ENCODE results near the gene TRIO.
"Not testable (repeated sequence)": the region's sequence is repeated elsewhere in the genome, so short reads cannot be mapped to it uniquely, and the experiment has no call there.

TRIO gene

DNA sequence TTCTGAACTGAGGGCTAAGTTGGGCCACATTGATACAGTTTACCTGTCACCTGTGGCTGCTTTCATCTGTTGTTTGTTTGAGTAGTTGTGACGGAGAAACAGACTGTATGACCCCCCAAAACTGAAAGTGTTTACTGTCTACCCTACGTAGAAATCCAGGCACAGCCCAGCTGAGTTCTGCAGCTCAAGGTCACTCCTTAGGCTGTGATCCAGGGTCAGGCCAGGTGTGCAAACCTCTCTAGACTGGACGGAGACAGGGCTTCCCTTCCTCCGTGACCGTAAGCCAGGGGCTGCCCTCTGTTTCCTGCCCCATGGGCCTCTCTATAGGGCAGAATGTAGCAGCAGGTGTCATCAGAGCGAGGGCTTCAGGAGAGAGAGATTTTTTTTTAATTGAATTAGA lies 230.5 kb downstream of the TRIO start:
- Histone ChIP-seq H3K9me3 (ENCODE audit: control insufficient read depth, insufficient read depth, low read length) (no peaks in the 10 kb centered on the region), H3K4me1 (ENCODE audit: insufficient read depth, low read length) (no peaks in the 10 kb centered on the region), H3K36me3 (ENCODE audit: insufficient read depth, low read length) (peaks cover 22% of the 10 kb centered on the region), H3K9ac (ENCODE audit: low read depth, low read length) (no peak overlapping the region)

DNA sequence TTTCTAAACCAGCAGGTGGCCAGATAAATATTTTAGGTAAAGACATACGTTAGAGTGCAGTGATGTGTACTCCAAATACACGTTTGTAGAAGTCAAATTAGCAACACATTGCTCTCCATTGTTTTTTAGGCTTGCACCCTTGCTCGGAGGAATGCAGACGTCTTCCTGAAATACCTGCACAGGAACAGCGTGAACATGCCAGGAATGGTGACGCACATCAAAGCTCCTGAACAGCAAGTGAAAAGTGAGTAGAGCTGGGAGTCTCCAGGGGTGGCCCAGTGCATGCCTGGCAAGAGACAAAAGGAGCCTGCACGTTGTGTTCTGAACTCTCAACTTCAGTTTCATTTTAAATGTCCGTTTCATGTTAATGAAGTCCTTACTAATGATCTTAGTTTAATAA lies 231.0 kb downstream of the TRIO start:
- Histone ChIP-seq H3K4me1 (ENCODE audit: insufficient read depth, low read length) (no peaks in the 10 kb centered on the region), H3K36me3 (ENCODE audit: insufficient read depth, low read length) (peaks cover 18% of the 10 kb centered on the region), H3K9ac (ENCODE audit: low read depth, low read length) (no peak overlapping the region), H3K9me3 (ENCODE audit: control insufficient read depth, insufficient read depth, low read length) (no peaks in the 10 kb centered on the region)

DNA sequence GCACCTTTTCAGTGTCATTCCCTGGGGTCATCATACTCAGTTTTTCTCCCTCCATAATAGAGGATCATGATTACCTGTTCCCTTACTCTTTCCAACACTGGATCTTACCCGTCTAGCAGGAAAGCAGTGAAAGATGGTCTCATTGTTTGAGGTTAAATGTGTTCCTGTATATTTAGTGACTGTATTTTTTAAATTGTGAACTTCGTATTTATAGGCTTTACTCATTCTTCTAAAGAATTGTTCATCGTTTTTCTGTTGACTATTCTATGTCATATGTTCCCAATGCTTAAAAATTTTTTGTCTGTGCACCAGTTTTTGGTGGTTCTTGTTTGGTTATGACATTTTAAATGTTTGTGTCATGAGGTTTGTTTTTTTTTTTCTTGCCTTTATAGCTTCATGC lies 233.6 kb downstream of the TRIO start:
- Histone ChIP-seq H3K9me3 (ENCODE audit: control insufficient read depth, insufficient read depth, low read length) (no peaks in the 10 kb centered on the region), H3K9ac (ENCODE audit: low read depth, low read length) (no peak overlapping the region), H3K36me3 (ENCODE audit: insufficient read depth, low read length) (peaks cover 27% of the 10 kb centered on the region), H3K4me1 (ENCODE audit: insufficient read depth, low read length) (0 out of 2 replicates have a peak, but pooled peaks cover 6% of the 10 kb centered on the region)

DNA sequence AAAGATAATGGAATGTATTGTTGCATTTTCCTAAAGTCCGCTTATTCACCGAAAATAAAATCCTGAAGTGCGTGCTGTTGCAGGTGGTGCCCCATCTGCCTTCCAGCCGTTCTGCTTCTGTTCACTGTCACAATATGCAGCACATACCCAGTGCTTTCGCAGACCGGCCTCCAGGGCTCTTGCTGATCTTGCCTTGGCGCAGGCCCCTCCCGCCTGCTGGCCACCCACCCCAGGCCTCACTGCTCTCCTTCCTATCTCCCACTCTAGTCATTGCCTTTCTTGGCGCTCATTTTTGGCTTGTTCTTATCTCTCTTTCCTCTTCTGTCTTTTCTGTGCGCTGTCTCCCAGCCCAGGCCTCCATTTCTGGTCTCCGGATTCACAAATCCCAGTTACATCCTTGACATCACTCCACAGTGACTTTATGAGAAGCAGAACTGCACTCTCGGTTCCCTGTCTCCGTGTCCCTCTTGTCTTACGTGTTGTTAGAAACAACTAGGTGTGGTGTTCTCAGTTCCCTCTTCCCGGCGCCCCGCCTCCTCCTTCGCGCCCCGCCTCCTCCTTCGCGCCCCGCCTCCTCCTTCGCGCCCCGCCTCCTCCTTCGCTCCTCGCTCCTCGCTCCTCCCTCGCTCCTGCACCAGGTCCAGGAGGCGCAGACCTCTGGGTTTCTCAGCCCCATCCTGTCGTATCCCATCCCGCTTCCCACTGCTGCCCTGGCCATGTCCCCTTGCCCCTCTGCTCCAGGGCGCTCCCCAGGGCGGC lies 236.8 kb downstream of the TRIO start:
- 0 out of 2 replicates have a peak, but pooled peaks cover 6% of the 10 kb centered on the region for H3K4me1 ChIP-seq (ENCODE audit: insufficient read depth, low read length)
- H3K9ac ChIP-seq (ENCODE audit: low read depth, low read length), result no peak overlapping the region
- H3K36me3 ChIP-seq (ENCODE audit: insufficient read depth, low read length), result peaks cover 33% of the 10 kb centered on the region
- H3K9me3 ChIP-seq (ENCODE audit: control insufficient read depth, insufficient read depth, low read length), result no peaks in the 10 kb centered on the region

DNA sequence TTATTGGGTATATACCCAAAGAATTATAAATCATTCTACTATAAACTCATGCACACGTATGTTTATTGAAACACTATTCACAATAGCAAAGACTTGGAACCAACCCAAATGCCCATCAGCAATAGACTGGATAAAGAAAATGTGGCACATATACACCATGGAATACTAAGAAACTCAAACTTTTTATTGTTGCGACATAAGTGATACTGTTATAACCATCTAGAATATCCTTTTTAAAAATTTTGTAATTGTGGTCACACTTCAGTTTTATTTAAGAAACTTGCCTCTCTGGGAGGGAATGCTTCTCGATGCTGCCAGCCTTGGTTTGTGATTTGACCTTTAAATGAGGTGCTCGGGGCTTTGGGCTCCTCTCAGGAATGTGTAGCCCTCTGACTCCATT lies 237.6 kb downstream of the TRIO start:
- H3K36me3 ChIP-seq (ENCODE audit: insufficient read depth, low read length), result peaks cover 28% of the 10 kb centered on the region
- 0 out of 2 replicates have a peak, but pooled peaks cover 6% of the 10 kb centered on the region for H3K4me1 ChIP-seq (ENCODE audit: insufficient read depth, low read length)
- H3K9ac ChIP-seq (ENCODE audit: low read depth, low read length), result no peak overlapping the region
- H3K9me3 ChIP-seq (ENCODE audit: control insufficient read depth, insufficient read depth, low read length), result no peaks in the 10 kb centered on the region

DNA sequence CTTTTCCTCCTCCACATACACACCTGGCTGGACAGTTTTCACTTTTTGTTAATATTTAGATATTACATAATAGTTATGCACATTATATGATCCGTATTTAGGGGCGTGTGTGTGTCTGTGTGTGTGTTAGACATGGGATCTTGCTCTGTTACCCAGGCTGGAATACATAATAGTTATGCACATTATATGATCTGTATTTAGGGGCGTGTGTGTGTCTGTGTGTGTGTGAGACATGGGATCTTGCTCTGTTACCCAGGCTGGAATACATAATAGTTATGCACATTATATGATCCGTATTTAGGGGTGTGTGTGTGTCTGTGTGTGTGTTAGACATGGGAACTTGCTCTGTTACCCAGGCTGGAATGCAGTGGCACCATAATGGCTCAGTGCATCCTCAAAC lies 239.5 kb downstream of the TRIO start:
- Histone ChIP-seq H3K9ac (ENCODE audit: low read depth, low read length) (no peak overlapping the region), H3K36me3 (ENCODE audit: insufficient read depth, low read length) (peaks cover 26% of the 10 kb centered on the region), H3K4me1 (ENCODE audit: insufficient read depth, low read length) (peaks cover 10% of the 10 kb centered on the region; the same call in 1 of the 2 replicates), H3K9me3 (ENCODE audit: control insufficient read depth, insufficient read depth, low read length) (no peaks in the 10 kb centered on the region)

DNA sequence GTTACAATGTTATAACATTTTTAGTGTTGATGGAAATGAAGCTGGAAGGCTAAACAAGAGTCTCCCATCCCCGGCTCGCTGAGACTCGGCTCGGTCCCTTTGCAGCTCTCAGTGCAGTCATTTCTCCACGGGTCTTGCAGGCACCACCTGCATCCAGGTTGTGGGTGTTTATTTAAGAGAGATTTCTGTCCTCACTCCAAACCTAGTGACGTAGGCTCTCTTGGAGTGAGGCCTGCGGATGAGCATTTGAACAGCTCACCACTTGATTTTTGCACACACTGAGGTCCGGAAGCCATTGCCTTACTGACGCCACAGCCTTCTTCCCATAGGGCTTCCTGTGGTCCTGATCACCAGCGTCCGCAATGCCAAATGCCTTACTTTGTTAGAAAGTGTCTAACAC lies 240.8 kb downstream of the TRIO start:
- peaks cover 10% of the 10 kb centered on the region; the same call in 1 of the 2 replicates for H3K4me1 ChIP-seq (ENCODE audit: insufficient read depth, low read length)
- no peak overlapping the region for H3K9ac ChIP-seq (ENCODE audit: low read depth, low read length)
- H3K9me3 ChIP-seq (ENCODE audit: control insufficient read depth, insufficient read depth, low read length), result no peaks in the 10 kb centered on the region
- H3K36me3 ChIP-seq (ENCODE audit: insufficient read depth, low read length), result peaks cover 28% of the 10 kb centered on the region

DNA sequence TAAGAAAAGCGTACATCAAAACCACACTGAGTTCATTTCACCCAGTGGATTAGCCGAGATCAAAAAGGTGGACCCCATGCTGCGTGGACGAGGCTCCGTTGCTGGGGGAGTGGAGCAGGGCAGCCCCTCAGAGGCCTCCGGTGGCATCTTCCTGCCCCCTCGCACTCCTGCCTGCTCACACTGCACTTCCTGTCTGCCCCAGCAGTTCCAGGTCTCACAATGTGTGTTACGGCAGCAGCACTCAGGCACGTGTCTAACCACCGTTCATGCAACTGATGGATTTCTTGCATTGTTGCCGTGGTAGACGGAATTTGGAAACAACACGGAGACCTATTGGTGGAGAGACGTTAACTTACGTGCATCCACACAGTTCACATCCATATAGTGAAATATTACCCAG lies 241.9 kb downstream of the TRIO start:
- no peak overlapping the region for H3K9ac ChIP-seq (ENCODE audit: low read depth, low read length)
- peaks cover 36% of the 10 kb centered on the region for H3K36me3 ChIP-seq (ENCODE audit: insufficient read depth, low read length)
- no peaks in the 10 kb centered on the region for H3K9me3 ChIP-seq (ENCODE audit: control insufficient read depth, insufficient read depth, low read length)
- peaks cover 5% of the 10 kb centered on the region; the same call in 1 of the 2 replicates for H3K4me1 ChIP-seq (ENCODE audit: insufficient read depth, low read length)

DNA sequence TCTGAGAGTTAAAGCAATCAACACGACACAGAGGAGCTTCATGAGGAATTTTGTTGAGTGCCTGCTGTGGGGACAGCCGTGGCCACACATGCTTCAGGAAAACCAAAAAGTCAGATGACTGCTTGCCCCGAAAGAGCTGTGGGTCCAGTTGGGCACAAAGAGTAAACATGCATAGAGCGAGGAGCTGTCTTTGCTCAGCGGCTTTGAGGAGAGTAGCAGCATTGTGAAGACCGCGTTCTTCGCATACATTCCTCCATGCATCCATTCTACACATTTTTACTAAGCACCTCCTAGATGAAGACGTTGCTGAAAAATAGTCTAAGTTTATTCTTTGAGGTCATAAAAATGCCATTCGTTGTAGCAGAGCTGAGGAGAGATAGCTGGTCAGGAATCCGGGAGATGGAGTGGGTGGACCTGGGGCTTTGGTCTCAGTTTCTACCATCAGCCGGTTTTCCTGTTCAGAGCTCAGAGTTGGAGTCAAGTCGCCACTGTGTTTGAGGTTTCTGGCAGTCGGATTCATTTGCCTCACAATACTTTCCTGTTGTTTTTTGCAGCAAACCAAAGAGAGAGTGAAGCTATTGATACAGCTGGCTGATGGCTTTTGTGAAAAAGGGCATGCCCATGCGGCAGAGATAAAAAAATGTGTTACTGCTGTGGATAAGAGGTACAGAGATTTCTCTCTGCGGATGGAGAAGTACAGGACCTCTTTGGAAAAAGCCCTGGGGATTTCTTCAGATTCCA lies 243.9 kb downstream of the TRIO start:
- Histone ChIP-seq H3K9ac (ENCODE audit: low read depth, low read length) (no peak overlapping the region), H3K36me3 (ENCODE audit: insufficient read depth, low read length) (peaks cover 34% of the 10 kb centered on the region), H3K4me1 (ENCODE audit: insufficient read depth, low read length) (peaks cover 5% of the 10 kb centered on the region; the same call in 1 of the 2 replicates), H3K9me3 (ENCODE audit: control insufficient read depth, insufficient read depth, low read length) (no peaks in the 10 kb centered on the region)

DNA sequence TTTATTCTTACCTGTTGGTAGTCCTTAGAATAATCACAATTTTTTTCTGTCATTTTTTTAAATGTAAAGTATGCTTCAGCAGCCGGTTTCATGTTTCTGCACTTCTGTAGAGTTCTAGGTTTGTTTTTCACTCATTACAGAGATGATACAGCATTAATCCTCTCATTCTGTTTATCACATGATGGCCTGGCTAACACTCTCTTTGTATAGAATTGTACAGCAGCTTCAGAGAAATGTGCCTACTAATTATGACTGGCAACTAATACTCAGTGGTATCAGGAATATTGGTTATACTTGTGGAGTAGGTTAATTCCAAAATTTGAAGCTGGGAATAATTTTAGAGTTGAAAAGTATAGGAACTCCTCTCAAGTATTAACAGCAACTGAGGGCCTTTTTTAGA lies 245.6 kb downstream of the TRIO start:
- H3K36me3 ChIP-seq (ENCODE audit: insufficient read depth, low read length), result peaks cover 33% of the 10 kb centered on the region
- H3K9ac ChIP-seq (ENCODE audit: low read depth, low read length), result no peak overlapping the region
- no peaks in the 10 kb centered on the region for H3K9me3 ChIP-seq (ENCODE audit: control insufficient read depth, insufficient read depth, low read length)
- H3K4me1 ChIP-seq (ENCODE audit: insufficient read depth, low read length), result peaks cover 5% of the 10 kb centered on the region; the same call in 1 of the 2 replicates

DNA sequence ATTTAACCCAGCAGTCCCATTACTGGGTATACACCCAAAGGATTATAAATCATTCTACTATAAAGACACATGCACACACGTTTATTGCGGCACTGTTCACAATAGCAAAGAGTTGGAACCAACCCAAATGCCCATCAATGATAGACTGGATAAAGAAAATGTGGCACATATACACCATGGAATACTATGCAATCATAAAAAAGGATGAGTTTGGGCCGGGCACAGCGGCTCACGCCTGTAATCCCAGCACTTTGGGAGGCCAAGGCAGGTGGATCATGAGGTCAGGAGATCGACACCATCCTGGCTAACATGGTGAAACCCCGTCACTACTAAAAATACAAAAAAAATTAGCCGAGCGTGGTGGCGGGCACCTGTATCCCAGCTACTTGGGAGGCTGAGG lies 249.4 kb downstream of the TRIO start:
- H3K9me3 ChIP-seq (ENCODE audit: control insufficient read depth, insufficient read depth, low read length); H3K9ac ChIP-seq (ENCODE audit: low read depth, low read length); H3K4me1 ChIP-seq (ENCODE audit: insufficient read depth, low read length): not testable (repeated sequence)
- peaks cover 32% of the 10 kb centered on the region for H3K36me3 ChIP-seq (ENCODE audit: insufficient read depth, low read length)

DNA sequence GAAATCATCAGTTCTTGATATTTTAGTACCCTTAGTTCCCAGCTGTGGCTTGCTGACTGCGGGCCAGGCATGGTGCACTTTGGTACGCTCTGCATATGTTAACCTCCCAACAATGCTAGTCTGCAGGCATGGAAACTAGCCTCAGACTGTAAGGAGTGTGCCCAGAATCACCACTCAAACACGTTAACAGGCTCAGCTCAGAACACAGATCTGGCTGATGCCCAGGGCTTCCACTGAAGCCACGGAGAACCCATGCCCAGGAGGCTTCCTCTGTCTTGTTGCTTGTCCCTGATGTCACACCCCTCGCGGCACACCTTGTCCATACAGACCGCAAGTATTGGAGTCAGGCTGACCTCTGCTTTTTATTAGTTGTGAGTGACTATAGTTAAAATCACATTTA lies 251.2 kb downstream of the TRIO start:
- Histone ChIP-seq H3K4me1 (ENCODE audit: insufficient read depth, low read length) (peaks cover 1% of the 10 kb centered on the region), H3K36me3 (ENCODE audit: insufficient read depth, low read length) (peaks cover 21% of the 10 kb centered on the region), H3K9ac (ENCODE audit: low read depth, low read length) (no peak overlapping the region), H3K9me3 (ENCODE audit: control insufficient read depth, insufficient read depth, low read length) (no peaks in the 10 kb centered on the region)

DNA sequence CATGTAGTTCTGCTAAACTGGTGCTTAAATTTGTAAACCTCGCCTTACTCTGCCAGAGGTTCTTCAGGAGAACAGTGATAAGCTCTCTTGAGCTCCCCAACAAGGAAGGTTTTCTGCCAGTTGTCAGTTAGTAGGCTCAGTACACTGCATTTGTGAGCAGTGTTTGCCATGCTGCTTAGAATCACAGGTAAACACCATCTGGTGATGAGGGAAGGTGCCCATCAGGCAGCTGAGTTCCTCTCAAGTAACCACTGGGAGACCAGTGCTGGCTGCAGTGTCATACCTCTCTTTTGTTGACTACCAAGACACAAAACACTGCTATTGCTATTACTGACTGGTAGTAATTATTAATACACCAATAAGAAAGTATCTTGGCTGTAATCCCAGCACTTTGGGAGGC lies 252.3 kb downstream of the TRIO start:
- Histone ChIP-seq H3K9me3 (ENCODE audit: control insufficient read depth, insufficient read depth, low read length) (no peaks in the 10 kb centered on the region), H3K4me1 (ENCODE audit: insufficient read depth, low read length) (peaks cover 12% of the 10 kb centered on the region), H3K9ac (ENCODE audit: low read depth, low read length) (no peak overlapping the region), H3K36me3 (ENCODE audit: insufficient read depth, low read length) (peaks cover 22% of the 10 kb centered on the region)

DNA sequence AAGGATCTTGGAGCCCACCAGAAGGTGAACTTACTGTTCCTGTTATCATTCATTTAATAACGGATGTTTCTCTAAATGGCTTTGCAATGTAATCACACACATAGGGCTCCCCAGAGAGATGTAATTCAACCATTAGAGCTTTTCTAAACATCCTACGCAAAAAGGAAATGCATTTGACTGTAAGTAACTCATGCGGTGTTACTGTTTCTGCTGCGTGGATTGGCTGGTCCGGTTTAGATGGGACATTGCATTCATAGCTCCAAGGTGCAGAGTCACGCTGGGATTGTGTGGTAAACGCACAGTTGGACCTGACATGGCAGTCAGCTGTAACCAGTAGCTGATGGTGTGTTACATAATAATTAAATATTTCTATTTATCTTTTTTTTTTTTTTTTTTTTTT lies 252.9 kb downstream of the TRIO start:
- H3K4me1 ChIP-seq (ENCODE audit: insufficient read depth, low read length), result peaks cover 14% of the 10 kb centered on the region
- H3K9ac ChIP-seq (ENCODE audit: low read depth, low read length), result no peak overlapping the region
- peaks cover 24% of the 10 kb centered on the region for H3K36me3 ChIP-seq (ENCODE audit: insufficient read depth, low read length)
- H3K9me3 ChIP-seq (ENCODE audit: control insufficient read depth, insufficient read depth, low read length), result no peaks in the 10 kb centered on the region

DNA sequence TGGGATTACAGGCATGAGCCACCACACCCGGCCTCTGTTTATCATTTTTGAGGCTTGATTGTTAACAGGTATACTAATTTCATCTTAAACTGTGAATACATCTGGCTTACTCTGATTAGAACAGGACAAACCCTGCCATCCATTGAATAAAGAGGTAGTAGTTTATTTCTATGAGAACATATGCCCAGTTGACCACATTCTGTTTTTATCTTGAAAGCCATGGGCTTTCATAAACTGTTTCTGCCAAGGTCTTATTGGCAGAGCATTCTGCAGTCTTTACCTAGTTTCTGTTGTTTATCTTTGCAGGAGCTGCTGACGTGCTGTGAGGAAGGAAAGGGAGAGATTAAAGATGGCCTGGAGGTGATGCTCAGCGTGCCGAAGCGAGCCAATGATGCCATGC lies 253.6 kb downstream of the TRIO start:
- no peak overlapping the region for H3K9ac ChIP-seq (ENCODE audit: low read depth, low read length)
- no peaks in the 10 kb centered on the region for H3K9me3 ChIP-seq (ENCODE audit: control insufficient read depth, insufficient read depth, low read length)
- peaks cover 21% of the 10 kb centered on the region for H3K36me3 ChIP-seq (ENCODE audit: insufficient read depth, low read length)
- H3K4me1 ChIP-seq (ENCODE audit: insufficient read depth, low read length), result peaks cover 14% of the 10 kb centered on the region
